C4-2B (cell line): ENCODE data around the gene DOCK3.

Experiments used
- ZFX ChIP-seq: fragments of 450-650 bp; IDR thresholded peaks from 2 replicates; pipeline ENCODE4 v1.6.1; 2017
- TF ChIP-seq, protein P1 (sequence below): fragments of 450-650 bp; conservative IDR thresholded peaks from 2 replicates; pipeline ENCODE4 v1.5.1; 2017; ENCODE audit warnings: mild to moderate bottlenecking

DNA sequence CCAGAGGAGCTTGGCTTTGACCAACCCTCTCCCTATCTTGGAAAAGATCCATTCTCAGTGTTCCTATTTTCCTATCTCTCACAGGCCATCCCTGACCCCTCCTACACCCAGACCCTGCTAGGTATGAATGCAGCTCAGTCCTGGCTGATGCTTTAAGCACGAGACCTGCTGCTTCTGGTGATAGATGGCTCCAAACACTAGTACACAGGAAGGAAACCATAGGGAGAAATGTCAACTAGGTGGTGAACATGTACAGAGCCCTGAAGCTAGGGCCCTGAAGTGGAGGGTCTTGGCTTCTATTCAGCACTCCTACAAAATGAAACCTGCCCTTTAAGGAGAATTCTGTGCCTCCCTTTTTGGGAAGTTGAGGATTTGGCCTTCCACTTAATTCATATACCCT is 662.9 kb downstream of the DOCK3 start:
- TF ChIP-seq, protein P1, sequence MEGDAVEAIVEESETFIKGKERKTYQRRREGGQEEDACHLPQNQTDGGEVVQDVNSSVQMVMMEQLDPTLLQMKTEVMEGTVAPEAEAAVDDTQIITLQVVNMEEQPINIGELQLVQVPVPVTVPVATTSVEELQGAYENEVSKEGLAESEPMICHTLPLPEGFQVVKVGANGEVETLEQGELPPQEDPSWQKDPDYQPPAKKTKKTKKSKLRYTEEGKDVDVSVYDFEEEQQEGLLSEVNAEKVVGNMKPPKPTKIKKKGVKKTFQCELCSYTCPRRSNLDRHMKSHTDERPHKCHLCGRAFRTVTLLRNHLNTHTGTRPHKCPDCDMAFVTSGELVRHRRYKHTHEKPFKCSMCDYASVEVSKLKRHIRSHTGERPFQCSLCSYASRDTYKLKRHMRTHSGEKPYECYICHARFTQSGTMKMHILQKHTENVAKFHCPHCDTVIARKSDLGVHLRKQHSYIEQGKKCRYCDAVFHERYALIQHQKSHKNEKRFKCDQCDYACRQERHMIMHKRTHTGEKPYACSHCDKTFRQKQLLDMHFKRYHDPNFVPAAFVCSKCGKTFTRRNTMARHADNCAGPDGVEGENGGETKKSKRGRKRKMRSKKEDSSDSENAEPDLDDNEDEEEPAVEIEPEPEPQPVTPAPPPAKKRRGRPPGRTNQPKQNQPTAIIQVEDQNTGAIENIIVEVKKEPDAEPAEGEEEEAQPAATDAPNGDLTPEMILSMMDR = no peak
- TF ChIP-seq ZFX = no peak
